ENCODE results near the gene CEP112.

- no peak for TF ChIP-seq POLR2A (IDR thresholded peaks at IDR 0.05; ENCODE audit: low read length)
- TF ChIP-seq GATA1 (IDR thresholded peaks at IDR 0.05; ENCODE audit: low read depth, low read length): no peak
Observed at GRCh38 chr17:65893692-65894279, 298.1 kb downstream of the CEP112 start.

All from erythroblast (primary cell).